NCI-H2196 (cell line): Measurements from ENCODE around the gene LRRC4C.

Experiments
- DNase-seq: peaks from one replicate; lab custom pipeline; 2025; ENCODE audit not compliant: unreplicated experiment; lab: John Stamatoyannopoulos, UW

Gene LRRC4C

DNA sequence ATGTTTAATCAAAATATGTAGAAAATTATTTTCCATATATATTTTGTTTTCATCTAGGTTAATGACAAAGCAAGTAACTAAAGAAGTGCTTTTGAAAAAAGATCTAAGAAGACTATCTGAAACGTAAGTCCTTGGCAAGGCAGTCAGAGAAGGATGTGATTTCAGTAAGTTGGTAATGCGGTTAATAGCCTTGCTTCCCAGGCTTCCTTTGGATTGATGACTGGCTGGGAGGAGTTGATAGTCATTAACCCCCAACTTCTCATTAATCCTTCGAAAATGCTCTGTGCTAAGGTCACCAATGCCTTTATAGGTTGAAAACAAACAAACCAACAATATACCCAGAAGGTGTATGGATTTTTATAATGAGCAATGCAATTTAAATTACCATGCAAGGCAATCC lies 1326.5 kb downstream of the LRRC4C start:
- DNase-seq, result no peak

GRCh38 chr11:40130427-40130826 lies 1329.0 kb downstream of the LRRC4C start:
- DNase-seq, result no peak

DNA sequence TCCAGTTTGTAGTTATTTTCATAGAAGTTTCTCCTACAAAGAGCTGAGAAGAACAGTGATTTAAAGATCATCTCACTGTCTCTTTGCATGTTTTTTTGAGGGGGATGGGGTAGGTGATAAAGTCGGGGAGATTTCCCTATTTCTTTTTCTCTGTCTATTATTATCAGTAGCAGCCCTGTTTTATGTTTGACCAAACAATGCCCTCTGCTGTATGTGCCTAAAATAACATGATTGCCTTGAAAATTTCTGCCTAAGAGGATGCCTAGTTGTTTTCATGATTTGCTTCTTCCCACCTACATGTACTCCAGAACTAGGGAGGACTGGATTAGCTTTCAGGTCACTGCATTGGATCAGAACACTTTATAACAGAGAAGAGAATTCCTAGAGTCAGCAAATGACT lies 1330.2 kb downstream of the LRRC4C start:
- no peak for DNase-seq

GRCh38 chr11:40125054-40125453 lies 1334.4 kb downstream of the LRRC4C start:
- DNase-seq, result no peak

DNA sequence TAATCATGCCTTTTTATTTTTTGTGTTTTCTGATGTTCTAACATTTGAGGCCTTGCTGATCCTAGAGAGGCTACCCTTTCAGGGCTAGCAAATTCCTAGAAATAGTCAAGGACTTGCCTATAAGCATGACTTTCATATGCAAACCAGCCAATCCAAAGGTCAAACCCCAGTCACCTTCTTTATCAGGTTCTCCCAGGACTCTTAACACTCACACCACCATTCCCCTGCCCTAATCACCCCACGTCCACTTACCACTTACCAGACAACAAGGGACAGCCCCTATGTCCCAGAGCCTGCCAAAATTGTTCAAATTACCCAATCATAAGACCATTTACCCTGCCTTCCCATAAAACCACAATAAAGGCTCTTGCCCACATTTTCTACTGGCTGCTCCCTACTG lies 1339.8 kb downstream of the LRRC4C start:
- no peak for DNase-seq

DNA sequence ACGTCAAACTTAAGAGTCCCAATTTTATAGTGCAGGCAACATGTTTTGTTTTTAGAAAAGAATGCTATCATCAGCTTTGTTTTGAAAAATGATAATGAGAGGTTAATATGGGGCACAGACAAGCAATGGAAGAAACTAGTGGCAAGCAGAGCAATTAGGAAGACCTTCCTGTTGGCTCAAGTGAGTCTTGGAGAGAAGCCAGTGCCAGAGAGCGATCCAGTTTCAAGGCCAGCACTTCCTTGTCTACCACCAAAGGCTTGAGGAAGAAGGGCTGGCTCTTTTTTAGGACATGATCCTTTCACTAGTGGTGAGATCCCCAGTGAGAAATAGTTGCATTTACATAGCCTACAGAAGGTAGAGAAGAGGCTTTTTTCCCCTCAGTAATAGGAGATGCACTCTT lies 1340.7 kb downstream of the LRRC4C start:
- DNase-seq, result no peak

- DNase-seq, result no peak
Measured at GRCh38 chr11:40118026-40118425, 1341.4 kb downstream of the LRRC4C start.

DNA sequence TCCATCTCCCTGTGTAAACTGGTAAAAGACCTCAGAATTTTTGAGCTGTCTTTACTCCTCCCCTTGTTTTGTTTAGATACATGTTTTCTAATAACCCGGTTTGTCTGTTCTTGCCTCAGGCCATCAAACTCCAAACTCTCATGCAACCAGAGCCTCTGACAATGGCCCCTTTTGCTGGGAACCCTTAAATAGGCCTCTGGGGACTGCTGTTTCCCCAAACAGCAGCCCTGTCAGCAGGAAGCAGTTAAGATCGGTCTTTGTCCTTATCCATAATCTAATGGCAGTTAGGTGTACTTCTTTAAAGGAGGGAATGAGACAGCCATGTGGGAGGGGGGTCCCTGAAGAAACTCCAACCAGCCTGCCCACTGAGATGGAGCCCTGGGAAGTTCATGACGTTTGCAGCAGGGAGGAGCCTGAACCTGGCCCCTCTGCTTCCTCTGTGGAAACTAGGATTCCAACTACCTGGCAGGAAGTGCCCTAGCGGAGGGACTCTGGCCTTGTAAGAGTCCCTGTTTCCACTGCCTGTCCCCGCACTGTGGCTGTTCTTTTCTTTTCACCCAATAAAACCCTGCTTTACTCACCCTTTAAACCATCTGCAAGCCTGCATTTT lies 1354.4 kb downstream of the LRRC4C start:
- DNase-seq, result no peak

DNA sequence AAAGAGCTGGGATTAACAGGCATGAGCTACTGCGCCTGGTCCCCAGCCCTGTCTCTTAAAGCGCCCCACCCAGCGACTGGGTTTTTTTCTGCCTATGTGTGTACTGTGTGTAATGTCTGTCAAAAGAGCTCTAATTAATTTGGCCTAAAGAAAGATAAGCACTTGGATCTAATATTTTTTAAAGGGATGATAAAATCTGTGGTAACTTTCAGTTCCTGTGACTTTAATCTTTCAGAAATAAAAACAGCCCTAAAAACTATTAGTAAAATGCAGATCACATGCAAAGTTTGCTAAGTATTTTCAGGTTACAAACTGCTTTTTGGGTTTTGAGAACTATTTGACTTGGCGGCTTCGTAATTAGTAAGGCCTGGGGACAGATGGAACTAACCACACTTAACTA lies 1358.7 kb downstream of the LRRC4C start:
- DNase-seq, result no peak

DNA sequence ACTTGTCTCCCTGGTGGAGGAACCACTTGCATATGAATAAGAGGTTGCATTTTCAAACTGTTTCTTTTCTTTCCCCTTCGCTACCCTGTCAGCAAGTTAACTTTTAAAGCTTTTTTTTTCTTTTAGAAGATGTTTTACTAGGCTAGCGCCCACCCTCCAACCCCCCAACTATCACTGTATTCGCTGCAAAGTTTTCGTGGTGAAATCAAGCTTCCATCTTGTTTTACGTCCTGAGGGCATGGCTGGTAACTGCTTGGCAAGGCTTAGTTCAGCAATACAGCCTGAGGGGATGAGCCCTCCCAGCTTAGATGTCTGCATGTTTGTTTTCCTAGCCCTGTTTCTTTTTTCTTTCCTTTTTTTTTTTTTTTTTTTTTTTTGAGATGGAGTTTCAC lies 1359.3 kb downstream of the LRRC4C start:
- no peak for DNase-seq

GRCh38 chr11:40099426-40100161 lies 1359.9 kb downstream of the LRRC4C start:
- DNase-seq, result no peak

DNA sequence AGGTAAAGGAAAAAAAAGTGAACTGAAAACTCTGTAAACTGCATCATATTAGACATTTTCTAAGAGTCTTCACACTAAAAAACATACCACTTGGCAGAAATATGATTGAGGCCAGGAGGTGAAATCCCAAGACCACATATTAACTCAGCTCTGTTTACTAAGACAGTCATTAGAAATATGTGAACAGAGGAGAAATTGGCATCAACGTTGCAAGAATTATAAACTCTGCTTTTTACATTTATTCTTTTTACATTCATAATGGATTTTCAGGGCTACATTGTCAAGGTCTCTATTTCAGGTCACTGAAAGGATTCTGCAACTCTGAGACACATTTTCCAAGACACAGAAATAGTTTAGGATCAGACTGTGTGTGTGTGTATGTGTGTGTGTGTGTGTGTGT lies 1364.0 kb downstream of the LRRC4C start:
- no peak for DNase-seq

- DNase-seq, result no peak
Measured at GRCh38 chr11:40094954-40095353, 1364.5 kb downstream of the LRRC4C start.

DNA sequence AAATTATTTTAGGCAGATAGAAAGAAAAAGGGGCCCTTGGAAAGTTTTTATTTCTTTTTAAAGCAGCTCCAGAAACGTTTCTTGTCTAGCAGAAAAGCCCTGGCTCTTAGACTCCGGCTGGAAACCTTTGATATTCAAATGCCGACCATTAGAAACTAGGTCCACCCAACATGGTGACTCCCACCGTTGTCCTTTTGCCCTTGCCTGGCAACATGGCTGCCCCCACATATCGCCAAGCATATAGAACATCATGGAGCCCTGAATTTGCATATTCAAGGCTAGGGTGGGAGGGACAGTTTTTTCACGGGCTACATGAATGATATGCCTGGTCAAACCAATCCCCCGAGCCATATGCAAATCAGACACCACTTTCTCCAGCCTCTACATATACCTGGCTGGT lies 1379.0 kb downstream of the LRRC4C start:
- DNase-seq, result no peak
